H9 (cell line): Measurements from ENCODE around the gene USP22. TPM values are rescaled to one million over a fixed set of nuclear protein-coding genes. Genes with fewer than 3 reads are reported as not detected.

ENCODE experiments used
- DNase-seq: peaks from one replicate; pipeline ENCODE4 v3.0.0-alpha.2; 2017
- H2AFZ ChIP-seq: one replicate; pipeline ENCODE4 v1.6.1; 2013; ENCODE audit warnings: mild to moderate bottlenecking, low read length, control low read depth, moderate library complexity
- H2AK5ac ChIP-seq: 2 replicates; pipeline ENCODE4 v1.6.1; 2013; ENCODE audit warnings: low read length, control low read depth, mixed read lengths; ENCODE audit not compliant: insufficient read length
- H2BK120ac ChIP-seq: one replicate; pipeline ENCODE4 v1.6.1; 2013; ENCODE audit warnings: low read depth, mild to moderate bottlenecking, low read length, control low read depth, inconsistent platforms; ENCODE audit not compliant: poor library complexity, severe bottlenecking
- H2BK12ac ChIP-seq: 2 replicates; pipeline ENCODE4 v1.6.1; 2013; ENCODE audit warnings: low read length, control low read depth, mixed read lengths, low read depth; ENCODE audit not compliant: insufficient read length
- H2BK15ac ChIP-seq: 2 replicates; pipeline ENCODE4 v1.6.1; 2013; ENCODE audit warnings: low read depth, low read length, control low read depth
- H2BK20ac ChIP-seq: one replicate; pipeline ENCODE4 v1.6.1; 2013; ENCODE audit warnings: low read depth, mild to moderate bottlenecking, low read length, control low read depth, inconsistent platforms; ENCODE audit not compliant: poor library complexity, severe bottlenecking
- H2BK5ac ChIP-seq: 2 replicates; pipeline ENCODE4 v1.6.1; 2013; ENCODE audit warnings: low read length, control low read depth, mixed read lengths; ENCODE audit not compliant: insufficient read length
- H3K14ac ChIP-seq: 2 replicates; pipeline ENCODE4 v1.6.1; 2013; ENCODE audit warnings: low read length, control low read depth; ENCODE audit not compliant: insufficient read depth
- H3K18ac ChIP-seq: 2 replicates; pipeline ENCODE4 v1.6.1; 2013; ENCODE audit warnings: low read depth, mild to moderate bottlenecking, mixed read lengths, low read length, control low read depth; ENCODE audit not compliant: insufficient read length
- H3K23ac ChIP-seq: 2 replicates; pipeline ENCODE4 v1.6.1; 2013; ENCODE audit warnings: low read length, control low read depth, mixed read lengths, low read depth; ENCODE audit not compliant: insufficient read length
- H3K23me2 ChIP-seq: 2 replicates; pipeline ENCODE4 v1.6.1; 2013; ENCODE audit warnings: low read depth, mild to moderate bottlenecking, mixed read lengths, low read length, control low read depth; ENCODE audit not compliant: insufficient read length, poor library complexity, severe bottlenecking
- H3K27ac ChIP-seq: 2 replicates; pipeline ENCODE4 v1.5.1; 2013; ENCODE audit warnings: low read length, control low read depth, mixed read lengths, low read depth; ENCODE audit not compliant: insufficient read length
- H3K27me3 ChIP-seq: 2 replicates; pipeline ENCODE4 v1.6.1; 2013; ENCODE audit warnings: low read length, control low read depth, inconsistent platforms; ENCODE audit not compliant: insufficient read depth
- H3K4ac ChIP-seq: 2 replicates; pipeline ENCODE4 v1.6.1; 2013; ENCODE audit warnings: low read depth, mild to moderate bottlenecking, control low read depth, inconsistent platforms, low read length, moderate library complexity
- H3K4me1 ChIP-seq: 2 replicates; pipeline ENCODE4 v1.6.1; 2013; ENCODE audit warnings: low read length, control low read depth, inconsistent platforms; ENCODE audit not compliant: insufficient read depth
- H3K4me2 ChIP-seq: 2 replicates; pipeline ENCODE4 v1.6.1; 2013; ENCODE audit warnings: low read length, control low read depth, mixed read lengths; ENCODE audit not compliant: insufficient read length, insufficient read depth
- H3K56ac ChIP-seq: 2 replicates; pipeline ENCODE4 v1.6.1; 2013; ENCODE audit warnings: low read depth, mild to moderate bottlenecking, mixed read lengths, low read length, control low read depth; ENCODE audit not compliant: insufficient read length
- H3K79me1 ChIP-seq: 2 replicates; pipeline ENCODE4 v1.6.1; 2013; ENCODE audit warnings: low read depth, mild to moderate bottlenecking, moderate library complexity, low read length, control low read depth, inconsistent platforms; ENCODE audit not compliant: insufficient read depth, poor library complexity, severe bottlenecking
- H3K79me2 ChIP-seq: 2 replicates; pipeline ENCODE4 v1.6.1; 2013; ENCODE audit warnings: low read length, control low read depth, inconsistent platforms; ENCODE audit not compliant: insufficient read depth
- H3K9ac ChIP-seq: 2 replicates; pipeline ENCODE4 v1.6.1; 2013; ENCODE audit warnings: low read length, control low read depth, mixed read lengths; ENCODE audit not compliant: insufficient read length; ENCODE audit errors: extremely low read depth
- H3K9me3 ChIP-seq: one replicate; pipeline ENCODE4 v1.6.1; 2013; ENCODE audit warnings: low read depth, low read length, inconsistent platforms; ENCODE audit not compliant: control insufficient read depth
- H3T11ph ChIP-seq: one replicate; pipeline ENCODE4 v1.6.1; 2013; ENCODE audit warnings: mild to moderate bottlenecking, low read length, control low read depth, inconsistent platforms
- H4K20me1 ChIP-seq: one replicate; pipeline ENCODE4 v1.6.1; 2013; ENCODE audit not compliant: control insufficient read depth, insufficient read length, insufficient read depth
- H4K5ac ChIP-seq: 2 replicates; pipeline ENCODE4 v1.6.1; 2013; ENCODE audit warnings: low read depth, mild to moderate bottlenecking, mixed read lengths, low read length, control low read depth; ENCODE audit not compliant: insufficient read length
- H4K8ac ChIP-seq: replicated peaks from 2 replicates; pipeline ENCODE4 v1.6.1; 2013; ENCODE audit warnings: low read length, control low read depth, mixed read lengths, low read depth; ENCODE audit not compliant: insufficient read length
- H4K91ac ChIP-seq: 2 replicates; pipeline ENCODE4 v1.6.1; 2013; ENCODE audit warnings: low read depth, mild to moderate bottlenecking, moderate library complexity, mixed read lengths, low read length, control low read depth; ENCODE audit not compliant: insufficient read length
- H3K27ac Mint-ChIP-seq, 3 experiments: 2 replicates in 2 of 3; 3 replicates in 1 of 3; pipeline ENCODE4 v1.8.0; 2020 to 2021; ENCODE audit warnings: mixed read lengths in 3 of 3, mild to moderate bottlenecking in 1 of 3, moderate library complexity in 1 of 3
- H3K27me3 Mint-ChIP-seq: 2 replicates; pipeline ENCODE4 v1.8.0; 2021; ENCODE audit warnings: low read depth, mild to moderate bottlenecking, moderate library complexity, mixed read lengths
- H3K36me3 Mint-ChIP-seq, 3 experiments: 2 replicates in 2 of 3; 3 replicates in 1 of 3; pipeline ENCODE4 v1.8.0; 2020 to 2021; ENCODE audit warnings: low read depth in 3 of 3, mixed read lengths in 3 of 3; ENCODE audit not compliant: insufficient read depth in 1 of 3
- H3K4me1 Mint-ChIP-seq, 2 experiments: 2 replicates each; pipeline ENCODE4 v1.8.0; 2020; ENCODE audit warnings: mixed read lengths in 2 of 2
- H3K4me3 Mint-ChIP-seq, 2 experiments: 2 replicates in 1 of 2; 3 replicates in 1 of 2; pipeline ENCODE4 v1.8.0; 2020 to 2021; ENCODE audit warnings: mild to moderate bottlenecking in 2 of 2, mixed read lengths in 2 of 2, moderate library complexity in 1 of 2
- H3K9me3 Mint-ChIP-seq, 2 experiments: 2 replicates in 1 of 2; 3 replicates in 1 of 2; pipeline ENCODE4 v1.8.0; 2020; ENCODE audit warnings: mild to moderate bottlenecking in 2 of 2, mixed read lengths in 2 of 2, moderate library complexity in 1 of 2
- WGBS: extraction: QIAGEN DNeasy Blood & Tissue Kit; methylation state at CpG from one replicate; pipeline ENCODE4 v1.1.7; 2013; ENCODE audit warnings: missing lambda C conversion rate, low lambda C conversion rate, mixed read lengths; ENCODE audit not compliant: insufficient read length; ENCODE audit errors: extremely low coverage; 5-methylcytosine and 5-hydroxymethylcytosine counted together
- total RNA-seq: library from RNA; stranded (reverse); gene quantifications from 2 replicates; pipeline ENCODE4 v1.2.1, GENCODE V29; 2021
- TF ChIP-seq, protein P1 (sequence below): fragments of 200-600 bp; sonication (generic); conservative IDR thresholded peaks from 3 replicates; pipeline ENCODE4 v1.8.0; 2021; ENCODE audit warnings: antibody characterized with exemption, mild to moderate bottlenecking

USP22 gene
- total RNA-seq, 1 experiment from 2014 or later = 345 TPM

DNA sequence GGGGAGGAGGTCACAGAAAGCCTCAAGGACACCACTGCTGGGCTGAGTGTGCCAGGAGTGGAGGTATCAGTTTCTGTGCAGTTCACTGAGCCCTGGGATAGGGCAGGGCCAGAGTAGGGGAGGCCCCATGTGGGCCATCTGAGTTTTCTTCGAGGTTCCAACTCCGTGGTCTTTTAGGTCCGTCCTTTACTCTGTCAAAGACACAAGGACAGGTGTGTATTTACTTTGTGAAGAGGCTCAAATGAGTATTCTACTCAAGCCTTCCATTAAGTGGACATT is 59.5 kb downstream of the USP22 start:
- H3K18ac ChIP-seq = no peak overlapping the region
- no peak overlapping the region for H3K9ac ChIP-seq
- no peak overlapping the region for H3K23ac ChIP-seq
- no peak overlapping the region for H3K14ac ChIP-seq
- no peak overlapping the region for H2BK120ac ChIP-seq
- no peaks in the 10 kb centered on the region for H3K4me1 ChIP-seq
- no peaks in the 10 kb centered on the region for H3K27me3 ChIP-seq
- H3K79me1 ChIP-seq = no peaks in the 10 kb centered on the region
- WGBS = no CpG with 5 or more reads among the region's 3 CpGs
- H3K4me2 ChIP-seq = no peak overlapping the region
- H3K27ac Mint-ChIP-seq = no peak overlapping the region
- no peak overlapping the region for H3K4me3 Mint-ChIP-seq
- no peak overlapping the region for H4K91ac ChIP-seq
- H2BK5ac ChIP-seq = no peak overlapping the region
- H3K27ac ChIP-seq = no peak overlapping the region
- no peak overlapping the region for H4K8ac ChIP-seq
- H2AFZ ChIP-seq = no peak overlapping the region
- no peak overlapping the region for H2BK20ac ChIP-seq
- no peaks in the 10 kb centered on the region for H3K23me2 ChIP-seq
- no peak overlapping the region for H3K4ac ChIP-seq
- H3K36me3 Mint-ChIP-seq = peaks cover 27 to 36% (median 27%) of the 10 kb centered on the region in 3 experiments; a peak in 6 of 7 replicates
- H3K27me3 Mint-ChIP-seq = no peaks in the 10 kb centered on the region
- H2BK15ac ChIP-seq = no peak overlapping the region
- no peaks in the 10 kb centered on the region for H3K79me2 ChIP-seq
- no peaks in the 10 kb centered on the region for H4K20me1 ChIP-seq
- TF ChIP-seq, protein P1, sequence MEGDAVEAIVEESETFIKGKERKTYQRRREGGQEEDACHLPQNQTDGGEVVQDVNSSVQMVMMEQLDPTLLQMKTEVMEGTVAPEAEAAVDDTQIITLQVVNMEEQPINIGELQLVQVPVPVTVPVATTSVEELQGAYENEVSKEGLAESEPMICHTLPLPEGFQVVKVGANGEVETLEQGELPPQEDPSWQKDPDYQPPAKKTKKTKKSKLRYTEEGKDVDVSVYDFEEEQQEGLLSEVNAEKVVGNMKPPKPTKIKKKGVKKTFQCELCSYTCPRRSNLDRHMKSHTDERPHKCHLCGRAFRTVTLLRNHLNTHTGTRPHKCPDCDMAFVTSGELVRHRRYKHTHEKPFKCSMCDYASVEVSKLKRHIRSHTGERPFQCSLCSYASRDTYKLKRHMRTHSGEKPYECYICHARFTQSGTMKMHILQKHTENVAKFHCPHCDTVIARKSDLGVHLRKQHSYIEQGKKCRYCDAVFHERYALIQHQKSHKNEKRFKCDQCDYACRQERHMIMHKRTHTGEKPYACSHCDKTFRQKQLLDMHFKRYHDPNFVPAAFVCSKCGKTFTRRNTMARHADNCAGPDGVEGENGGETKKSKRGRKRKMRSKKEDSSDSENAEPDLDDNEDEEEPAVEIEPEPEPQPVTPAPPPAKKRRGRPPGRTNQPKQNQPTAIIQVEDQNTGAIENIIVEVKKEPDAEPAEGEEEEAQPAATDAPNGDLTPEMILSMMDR = no peak
- no peak overlapping the region for H4K5ac ChIP-seq
- H3K56ac ChIP-seq = no peak overlapping the region
- H3K9me3 ChIP-seq = no peaks in the 10 kb centered on the region
- peaks cover 4 to 12% of the 10 kb centered on the region in 2 experiments for H3K9me3 Mint-ChIP-seq
- no peak for DNase-seq
- no peak overlapping the region for H2AK5ac ChIP-seq
- no peaks in the 10 kb centered on the region for H3K4me1 Mint-ChIP-seq
- no peak overlapping the region for H2BK12ac ChIP-seq
- no peak overlapping the region for H3T11ph ChIP-seq
